CD4-positive, alpha-beta T cell treated with Interleukin-17A for 1 hour (primary cell): ENCODE data around the gene AGTR1.

Experiments used
- DNase-seq: peaks from one replicate; pipeline ENCODE4 v3.0.0-alpha.2; 2020

AGTR1 gene

DNA sequence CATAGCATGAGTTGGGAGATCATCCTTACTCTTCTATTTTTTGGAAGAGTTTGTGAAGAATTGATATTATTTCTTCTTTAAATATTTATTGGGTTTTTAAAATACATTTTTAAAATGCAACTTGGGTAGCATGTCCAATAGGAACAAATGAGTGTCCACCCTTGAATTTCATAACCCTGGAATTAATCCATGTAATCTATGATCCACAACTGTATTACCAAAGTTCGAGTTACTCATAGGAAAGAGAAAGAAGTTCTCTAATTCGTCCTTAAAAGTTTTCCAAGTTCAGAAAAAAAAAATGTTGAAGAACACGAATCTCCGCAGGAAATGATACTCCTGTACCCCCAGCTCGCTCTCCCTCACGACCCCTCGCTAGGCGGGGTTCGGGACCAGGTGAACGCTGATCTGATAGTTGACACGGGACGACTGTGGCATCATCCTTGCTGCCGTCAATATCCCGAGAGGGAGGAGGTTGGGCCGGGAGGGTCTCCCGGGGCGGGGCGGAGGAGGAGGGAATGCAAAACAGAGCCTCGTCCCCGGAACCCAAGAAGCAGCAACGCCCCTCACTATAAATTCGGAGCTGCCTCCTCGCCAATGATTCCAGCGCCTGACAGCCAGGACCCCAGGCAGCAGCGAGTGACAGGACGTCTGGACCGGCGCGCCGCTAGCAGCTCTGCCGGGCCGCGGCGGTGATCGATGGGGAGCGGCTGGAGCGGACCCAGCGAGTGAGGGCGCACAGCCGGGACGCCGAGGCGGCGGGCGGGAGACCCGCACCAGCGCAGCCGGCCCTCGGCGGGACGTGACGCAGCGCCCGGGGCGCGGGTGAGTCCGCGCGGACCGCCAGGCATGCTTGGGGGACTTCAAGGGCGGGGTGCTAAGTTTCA is at the start of gene AGTR1:
Gene AGTR1 (plus strand): TSS at position 598 of the 884 bp plus-strand sequence. CDS start 43,133 bp downstream, outside the sequence.
- DNase-seq = no peak

DNA sequence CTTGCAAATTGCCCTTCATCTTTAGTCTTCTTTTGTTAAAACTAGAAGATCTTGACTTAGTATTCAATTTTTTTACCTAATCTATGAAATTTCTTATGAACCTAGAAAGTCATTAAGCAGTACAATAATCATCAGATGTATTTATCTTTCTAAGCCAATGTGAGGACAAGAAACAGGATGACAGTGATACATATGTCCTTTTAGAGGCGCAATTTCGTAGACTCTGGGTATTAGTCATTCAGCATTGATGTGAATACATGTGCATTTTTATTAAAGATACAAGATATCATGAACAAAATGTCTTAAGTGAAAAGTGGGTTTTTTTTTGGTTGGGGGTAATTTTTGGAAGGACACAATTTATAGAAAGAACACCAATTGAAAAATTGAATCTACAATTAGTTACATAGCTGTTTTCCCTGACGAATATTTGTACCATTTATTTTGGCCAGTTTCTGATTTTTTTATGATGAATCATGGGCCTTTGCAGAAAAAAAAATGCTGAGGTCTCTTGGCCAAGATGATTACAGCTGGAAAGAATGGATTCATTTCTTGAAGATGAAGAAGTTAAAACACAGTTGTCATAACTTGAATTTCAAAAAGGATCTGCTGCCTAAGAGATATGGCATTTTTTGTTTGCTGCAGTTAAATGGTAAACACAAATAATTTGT is 48.9 kb upstream of the AGTR1 start:
- DNase-seq = no peak

DNA sequence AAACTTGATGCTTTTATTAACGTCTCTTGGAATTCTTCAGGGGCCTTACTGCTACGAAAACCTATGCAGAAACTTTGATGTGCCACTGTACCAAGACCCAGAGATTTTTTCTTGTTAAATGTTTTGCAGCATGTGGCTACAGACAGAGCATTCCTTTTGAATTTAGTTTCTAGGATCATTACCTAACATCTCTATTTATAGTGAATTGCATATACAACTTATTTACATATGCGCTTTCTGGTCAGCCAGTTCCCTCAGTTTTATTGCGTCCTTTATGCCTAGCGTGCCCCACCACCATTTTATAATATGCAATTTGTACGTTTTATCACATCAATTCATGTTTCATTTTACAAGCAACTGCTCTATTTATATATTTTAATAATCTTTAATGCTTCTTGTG is 46.2 kb upstream of the AGTR1 start:
- no peak for DNase-seq

DNA sequence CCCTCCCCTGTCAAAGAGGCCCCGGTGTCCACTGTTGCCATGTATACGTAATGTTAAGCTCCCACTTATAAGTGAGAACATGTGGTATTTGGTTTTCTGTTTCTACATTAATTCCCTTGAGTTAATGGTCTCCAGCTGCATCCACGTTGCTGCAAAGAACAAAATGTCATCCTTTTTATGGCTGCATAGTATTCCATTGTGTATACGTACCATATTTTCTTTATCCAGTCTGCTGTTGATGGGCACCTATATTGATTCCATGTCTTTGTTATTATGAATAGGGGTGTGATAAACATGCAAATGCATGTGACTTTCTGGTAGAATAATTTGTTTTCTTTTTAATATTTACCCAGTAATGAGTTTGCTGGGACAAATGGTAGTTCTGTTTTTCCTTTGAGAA is 43.3 kb upstream of the AGTR1 start:
- DNase-seq = no peak

DNA sequence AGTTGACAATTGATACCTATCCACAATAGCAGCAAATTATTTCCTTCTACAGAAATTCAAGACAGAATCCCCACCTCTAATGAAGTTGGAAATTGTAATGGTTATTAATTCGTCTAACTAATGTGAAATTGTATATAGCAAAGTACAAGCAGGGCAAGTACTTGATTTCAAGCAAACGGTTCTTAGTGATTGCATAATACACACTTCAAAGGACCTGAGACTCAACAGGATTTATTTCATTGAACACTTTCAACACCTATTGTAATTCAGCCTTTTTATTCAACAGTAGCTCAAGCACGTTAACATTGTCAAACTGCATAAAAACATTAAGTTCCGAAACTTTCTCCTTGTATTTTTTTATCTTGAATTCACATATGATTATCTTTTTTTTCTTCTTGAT is 40.2 kb upstream of the AGTR1 start:
- no peak for DNase-seq

DNA sequence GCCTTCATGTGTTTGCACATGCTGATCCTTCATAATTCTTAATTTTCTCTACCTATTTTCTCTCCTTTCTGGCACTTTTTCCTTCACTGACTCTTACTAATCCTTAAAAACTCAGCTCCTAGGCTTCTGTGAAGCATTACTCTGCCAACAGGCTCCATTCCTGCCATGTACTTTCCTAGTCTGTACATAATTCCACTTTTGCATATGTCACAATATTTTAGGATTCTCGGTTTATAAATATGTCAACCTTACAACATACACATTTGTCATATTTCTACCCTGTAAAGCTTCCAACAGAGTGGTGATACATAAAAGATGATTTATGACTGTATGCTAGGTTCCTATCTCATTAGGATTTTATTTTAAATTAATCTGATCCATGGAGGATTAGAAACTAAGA is 38.2 kb upstream of the AGTR1 start:
- no peak for DNase-seq

DNA sequence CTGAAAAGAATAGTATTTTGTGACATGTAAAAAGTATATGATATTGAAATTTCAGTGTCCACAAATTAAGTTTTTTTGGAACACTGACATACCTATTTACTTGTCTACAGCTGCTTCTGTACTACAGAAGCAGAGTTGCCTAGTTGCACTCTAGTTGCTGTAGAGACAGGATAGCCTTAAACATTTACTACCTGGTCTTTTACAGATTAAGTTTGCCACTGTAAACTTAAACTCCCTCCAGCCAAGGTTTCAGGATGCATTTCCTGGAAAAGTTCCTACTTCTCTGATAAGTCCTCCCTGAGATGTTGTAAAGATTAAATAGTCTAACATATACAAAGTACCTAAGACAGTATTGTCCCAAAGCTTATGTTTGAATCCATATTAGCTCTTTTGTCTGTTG is 17.4 kb upstream of the AGTR1 start:
- DNase-seq = no peak

DNA sequence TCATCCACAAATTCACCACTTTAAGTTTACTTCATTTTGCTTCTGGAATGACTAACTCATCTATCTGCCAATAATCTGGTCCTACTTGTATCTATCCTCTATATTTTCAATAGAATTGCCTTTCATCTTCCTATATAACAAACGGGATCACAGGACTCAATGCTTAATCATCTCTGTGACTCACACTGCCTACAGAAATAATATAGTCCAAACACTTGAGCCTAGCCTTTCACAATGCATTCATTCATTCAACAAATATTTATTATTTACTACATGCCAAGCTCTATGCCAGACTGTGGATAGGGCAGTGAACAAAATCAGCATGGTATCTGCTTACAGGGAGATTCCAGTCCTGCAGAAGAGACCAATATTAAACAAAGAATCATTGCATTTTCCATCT is 16.6 kb upstream of the AGTR1 start:
- DNase-seq = no peak

DNA sequence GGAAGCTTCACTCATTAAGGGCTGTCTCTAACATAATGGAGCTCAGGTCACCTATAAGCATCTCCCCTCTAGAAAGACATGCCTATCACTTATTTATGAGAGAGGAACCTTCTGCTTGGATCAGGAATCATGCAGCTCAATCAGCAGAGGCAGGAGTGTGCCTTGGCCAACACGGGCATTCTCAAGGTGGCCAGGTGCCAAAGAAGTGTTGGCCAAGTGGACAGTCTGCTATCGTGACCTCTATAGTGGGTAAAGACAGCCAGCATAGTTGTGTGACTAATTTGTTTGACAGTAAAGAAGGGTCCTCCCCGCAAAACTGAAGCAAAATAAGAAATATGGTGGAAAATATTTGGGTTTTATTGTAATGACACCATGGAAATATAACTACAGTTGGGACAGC is 14.7 kb upstream of the AGTR1 start:
- DNase-seq = no peak

DNA sequence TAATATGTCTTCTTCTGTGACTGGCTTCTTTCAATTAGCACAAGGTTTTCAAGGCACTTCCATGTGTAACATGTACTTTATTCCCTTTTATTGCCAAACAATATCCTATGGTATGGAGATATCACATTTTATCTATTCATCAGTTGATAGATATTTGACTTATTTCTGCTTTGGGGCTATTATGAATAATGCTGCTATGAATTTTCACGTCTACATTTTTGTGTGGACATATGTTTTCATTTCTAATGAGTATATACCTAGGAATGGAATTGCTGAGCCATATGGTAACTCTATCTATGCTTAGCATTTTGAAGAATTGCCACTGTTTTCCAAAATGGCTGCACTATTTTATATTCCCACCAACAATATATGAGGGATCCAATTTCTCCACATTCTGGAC is 3.6 kb upstream of the AGTR1 start:
- no peak for DNase-seq

DNA sequence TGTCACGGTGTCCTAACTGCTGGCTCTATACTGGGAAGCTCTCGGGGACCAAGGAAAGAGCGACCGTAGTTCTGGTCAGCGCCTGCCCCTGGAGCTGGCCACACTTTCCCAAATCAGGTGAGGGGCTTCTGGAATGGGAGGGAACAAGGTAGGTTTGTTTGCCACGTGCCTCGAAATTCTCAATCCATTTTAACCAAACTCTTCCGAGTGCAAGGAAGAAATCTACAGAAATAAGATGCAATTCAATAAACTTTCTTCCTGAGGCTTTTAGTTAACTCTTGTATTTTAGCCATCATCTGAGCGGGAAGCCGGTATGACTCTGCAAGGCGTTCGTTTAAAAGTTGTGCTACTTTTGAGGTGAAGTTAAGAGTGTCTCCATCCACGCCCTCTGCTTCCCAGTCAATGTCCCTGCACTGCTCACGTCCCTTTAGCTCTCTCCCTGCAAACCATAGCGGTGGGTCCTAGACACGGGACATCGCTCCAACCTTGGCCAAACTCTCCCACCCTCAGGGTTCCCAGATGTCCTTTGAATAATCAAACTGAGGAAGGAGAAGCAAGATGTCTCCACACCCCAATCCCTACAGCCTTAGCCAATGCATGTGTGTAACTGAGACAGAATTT is 597 bp downstream of the AGTR1 start:
- DNase-seq = no peak

DNA sequence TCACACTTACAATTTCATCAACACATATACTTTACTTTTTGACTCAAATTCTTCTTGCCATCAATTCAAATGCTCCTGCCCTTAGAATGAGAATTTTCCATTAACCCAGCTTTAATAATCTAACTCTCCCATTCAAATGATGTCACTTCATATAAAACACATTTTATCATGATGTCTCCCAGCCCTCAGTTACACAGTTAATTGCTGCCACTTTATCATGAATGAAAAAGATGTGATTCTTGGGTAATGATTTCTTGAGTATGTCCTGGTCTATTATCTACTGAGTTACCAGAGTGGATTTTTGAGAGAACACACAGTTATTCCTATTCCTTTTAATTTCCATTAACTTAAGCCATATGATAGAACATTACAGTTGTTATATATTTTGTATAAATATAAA is 7.6 kb downstream of the AGTR1 start:
- DNase-seq = no peak

DNA sequence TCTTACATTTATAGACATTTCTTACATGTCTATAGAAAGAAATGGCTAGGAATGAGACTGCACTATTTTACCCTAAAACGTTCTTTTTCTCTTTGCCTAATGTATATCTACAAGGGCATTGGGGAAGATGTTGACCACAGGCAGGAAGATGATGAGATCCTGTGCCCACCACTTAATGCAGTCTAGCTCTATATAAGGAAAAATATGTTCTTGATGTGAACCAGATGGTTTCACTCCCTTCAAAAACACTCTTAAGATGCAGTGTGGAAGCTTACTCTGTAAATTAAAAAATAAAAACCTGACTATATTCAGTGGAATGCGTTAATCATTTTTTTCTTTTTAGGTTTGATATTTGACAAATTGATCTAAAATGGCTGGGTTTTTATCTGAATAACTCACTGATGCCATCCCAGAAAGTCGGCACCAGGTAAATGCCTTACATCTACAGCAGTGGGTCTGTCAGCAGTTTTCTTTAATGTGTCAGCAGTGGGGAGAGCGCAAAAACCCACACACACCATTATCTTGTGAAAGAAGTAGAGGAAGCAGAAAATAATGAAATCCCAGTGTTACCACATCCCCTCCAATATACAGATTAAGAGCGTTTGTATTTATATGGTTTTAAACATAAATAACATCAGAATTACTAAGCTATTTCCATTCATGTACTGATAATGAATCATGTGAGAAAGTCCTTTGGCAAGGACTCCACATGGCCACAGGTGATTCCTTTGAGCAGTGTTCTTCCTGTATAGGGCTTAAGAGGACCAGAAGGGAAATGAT is 10.1 kb downstream of the AGTR1 start:
- DNase-seq = no peak

DNA sequence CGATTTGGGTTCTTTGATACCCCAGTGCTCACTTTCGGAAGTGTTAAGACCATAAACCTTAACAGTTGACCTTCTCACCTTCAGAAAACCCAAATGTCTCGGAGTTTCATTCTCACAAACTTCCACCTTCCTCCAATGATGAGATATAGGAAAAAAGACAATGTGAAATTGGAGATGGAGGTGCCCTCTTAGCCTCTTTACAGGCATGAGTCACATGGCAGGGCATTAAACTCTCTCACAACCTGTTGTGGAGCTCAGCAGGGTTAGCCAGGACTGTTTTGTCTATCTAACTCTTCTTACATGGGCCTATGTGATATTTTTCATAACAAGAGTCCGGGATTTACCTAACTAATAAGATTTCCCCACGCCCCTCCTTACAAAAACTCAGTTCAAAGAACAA is 10.7 kb downstream of the AGTR1 start:
- DNase-seq = no peak

DNA sequence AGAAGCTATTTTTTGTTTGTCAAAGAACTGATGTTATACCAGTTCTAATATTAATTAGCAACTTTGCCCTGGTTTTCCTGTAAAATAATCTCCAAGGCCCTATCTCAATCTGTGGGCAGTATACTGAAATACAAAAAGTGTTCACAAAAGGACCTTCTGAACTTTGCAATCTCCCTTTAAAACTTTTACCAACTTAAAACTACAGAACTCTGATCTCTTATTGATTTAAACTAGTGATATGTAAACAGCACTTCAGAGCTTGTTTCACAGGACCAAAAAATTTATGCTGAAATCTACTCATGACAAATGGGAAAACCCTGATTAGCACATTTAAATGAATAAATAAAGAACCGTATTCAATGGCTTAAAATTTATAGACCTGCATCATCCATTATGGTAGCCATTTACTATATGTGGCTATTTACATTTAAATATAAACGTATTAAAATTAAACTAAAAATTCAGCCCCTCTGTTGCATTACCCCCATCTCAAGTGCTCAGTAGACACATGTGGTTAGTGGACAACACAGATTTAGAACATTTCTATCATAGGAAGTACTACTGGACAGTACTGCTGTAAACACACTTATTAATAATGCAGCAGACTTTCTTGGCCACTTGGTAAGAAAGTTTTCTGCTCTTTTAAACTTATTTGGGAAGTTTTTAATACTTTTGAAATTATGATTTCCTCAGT is 12.0 kb downstream of the AGTR1 start:
- DNase-seq = no peak

DNA sequence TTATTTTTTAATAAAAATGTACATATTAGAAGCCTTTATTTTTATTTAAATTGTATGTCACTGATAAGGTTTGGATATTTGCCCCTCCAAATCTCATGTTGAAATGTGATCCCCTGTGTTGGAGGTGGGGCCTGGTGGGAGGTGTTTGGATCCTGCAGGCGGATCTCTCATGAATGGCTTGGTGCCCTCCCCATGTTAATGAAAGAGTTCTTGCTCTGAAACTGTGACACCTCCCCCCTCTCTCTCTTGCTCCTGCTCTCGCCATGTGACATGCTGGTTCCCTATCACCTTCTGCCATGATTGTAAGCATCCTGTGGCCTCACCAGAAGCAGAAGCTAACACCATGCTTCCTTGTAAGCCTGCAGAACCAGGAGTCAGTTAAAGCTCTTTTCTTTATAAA is 13.0 kb downstream of the AGTR1 start:
- DNase-seq = no peak

DNA sequence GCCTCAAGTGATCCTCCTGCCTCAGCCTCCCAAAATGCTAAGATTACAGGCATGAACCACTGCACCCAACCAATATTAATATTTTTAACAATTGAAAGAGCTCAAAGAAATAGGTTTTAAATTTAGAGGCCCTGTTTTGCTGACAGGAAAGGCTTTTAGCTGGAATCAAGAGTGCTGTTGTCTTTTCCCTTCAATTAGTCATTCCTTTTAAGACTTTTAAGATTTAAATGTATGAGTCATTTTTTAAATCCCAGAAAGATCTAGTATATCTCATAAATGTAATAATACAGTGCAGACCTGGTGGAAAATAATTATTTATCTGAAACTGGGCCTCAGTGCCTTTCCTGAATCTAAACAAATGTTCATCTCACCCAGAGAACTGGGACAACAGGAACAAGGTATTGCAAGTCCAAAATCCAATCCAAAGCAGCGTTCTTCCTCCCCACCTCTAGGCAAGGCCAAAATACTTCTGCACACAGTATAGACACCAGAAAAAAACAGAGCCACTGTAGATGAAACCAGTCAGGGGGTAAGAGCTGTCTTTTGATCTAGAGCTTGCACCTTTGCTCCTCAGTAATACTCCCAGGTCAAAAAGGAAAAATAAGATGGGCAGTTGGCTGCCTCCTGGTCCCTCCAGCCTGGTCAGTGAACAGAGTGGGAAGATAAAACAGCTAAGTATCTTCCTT is 14.4 kb downstream of the AGTR1 start:
- DNase-seq = no peak

DNA sequence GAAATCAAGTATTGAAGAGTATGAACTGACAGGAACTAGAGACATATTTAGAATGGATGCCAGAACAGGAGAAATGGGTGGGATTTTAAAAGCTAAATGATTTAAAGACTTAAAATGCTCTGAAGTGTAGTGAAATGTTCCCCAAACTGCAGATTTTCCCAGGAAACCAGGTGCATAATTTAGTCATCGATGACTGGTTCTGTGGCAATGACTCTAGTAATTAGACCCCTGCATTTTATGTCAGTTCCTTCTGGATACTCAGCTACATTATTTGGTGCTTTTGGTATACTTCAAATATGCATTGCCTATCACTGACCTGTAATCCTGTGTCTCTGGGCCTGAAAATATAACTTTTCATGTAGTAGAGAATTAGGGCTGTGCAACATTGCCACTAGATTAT is 16.8 kb downstream of the AGTR1 start:
- no peak for DNase-seq

DNA sequence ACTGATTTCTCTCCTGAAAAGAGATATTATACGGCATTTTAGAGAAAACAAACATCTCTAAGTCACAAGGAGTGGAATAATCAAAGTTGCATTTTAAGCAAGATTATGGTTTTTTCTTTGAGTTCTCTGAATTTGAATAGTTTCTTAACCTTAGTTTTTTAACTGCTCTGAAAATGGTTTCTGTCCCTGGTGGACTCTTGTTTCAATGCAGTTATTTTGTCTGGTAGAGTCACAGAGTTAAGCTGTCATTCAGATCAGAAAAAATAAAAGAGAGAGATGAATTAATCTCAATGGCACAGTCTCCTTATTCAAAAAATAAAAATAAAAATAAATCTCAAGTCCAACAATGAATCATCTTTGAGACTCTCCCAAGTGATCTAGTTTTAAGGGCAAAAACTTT is 19.0 kb downstream of the AGTR1 start:
- no peak for DNase-seq

DNA sequence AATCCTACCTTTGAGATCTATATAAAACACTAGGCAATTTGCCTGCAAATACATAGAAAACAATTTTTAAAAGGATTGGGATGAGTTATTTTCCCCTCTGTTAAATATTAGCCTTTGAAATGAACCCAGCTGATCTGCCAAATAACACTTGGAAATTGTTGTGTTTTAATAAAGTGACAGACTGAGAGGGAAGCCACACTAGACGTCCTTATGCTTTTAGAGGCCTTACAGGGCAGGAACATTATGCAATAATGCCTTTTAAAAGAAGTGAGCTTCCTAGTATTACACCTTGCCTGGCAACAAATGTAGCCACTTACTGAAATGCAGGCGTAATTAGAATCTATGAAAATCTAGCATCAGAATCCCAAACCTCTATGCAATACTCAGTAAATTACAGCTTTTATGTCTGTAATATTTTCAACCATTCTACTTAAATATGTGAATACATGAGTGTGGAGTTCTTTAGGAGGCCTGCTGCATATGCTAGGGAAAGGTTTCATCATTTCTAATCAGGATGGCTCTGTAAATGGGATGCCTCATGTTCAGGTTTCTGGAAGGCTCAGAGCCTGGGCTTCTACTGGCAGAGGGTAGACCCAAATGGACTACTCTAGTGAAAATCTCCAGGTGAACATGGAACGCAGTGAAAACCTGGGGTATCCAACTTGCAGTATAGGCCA is 20.3 kb downstream of the AGTR1 start:
- no peak for DNase-seq
